ENCODE data around the gene RRN3. TPM values are rescaled to one million over a fixed set of nuclear protein-coding genes. Genes with fewer than 3 reads are reported as not detected.
"Not testable (repeated sequence)": the region's sequence is repeated elsewhere in the genome, so short reads cannot be mapped to it uniquely, and the experiment has no call there.

The RRN3 gene
- total RNA-seq, 4 donors from 2014 or later = 14.0 to 27.8 (median 20.0) TPM

- no peak overlapping the region for H3K4me3 ChIP-seq
- H3K9me3 ChIP-seq = no peaks in the 10 kb centered on the region
- intact Hi-C loops (cut with DNase I) = no loop called here
- DNase-seq = no peak
- peaks cover 0 to 23% (median 0%) of the 10 kb centered on the region in 3 donors for H3K4me1 ChIP-seq
- H3K27ac ChIP-seq = no peak overlapping the region
- WGBS, 2 donors = 81 to 92% methylated on average over 13 of the region's 13 CpGs
- TF ChIP-seq, protein P1, sequence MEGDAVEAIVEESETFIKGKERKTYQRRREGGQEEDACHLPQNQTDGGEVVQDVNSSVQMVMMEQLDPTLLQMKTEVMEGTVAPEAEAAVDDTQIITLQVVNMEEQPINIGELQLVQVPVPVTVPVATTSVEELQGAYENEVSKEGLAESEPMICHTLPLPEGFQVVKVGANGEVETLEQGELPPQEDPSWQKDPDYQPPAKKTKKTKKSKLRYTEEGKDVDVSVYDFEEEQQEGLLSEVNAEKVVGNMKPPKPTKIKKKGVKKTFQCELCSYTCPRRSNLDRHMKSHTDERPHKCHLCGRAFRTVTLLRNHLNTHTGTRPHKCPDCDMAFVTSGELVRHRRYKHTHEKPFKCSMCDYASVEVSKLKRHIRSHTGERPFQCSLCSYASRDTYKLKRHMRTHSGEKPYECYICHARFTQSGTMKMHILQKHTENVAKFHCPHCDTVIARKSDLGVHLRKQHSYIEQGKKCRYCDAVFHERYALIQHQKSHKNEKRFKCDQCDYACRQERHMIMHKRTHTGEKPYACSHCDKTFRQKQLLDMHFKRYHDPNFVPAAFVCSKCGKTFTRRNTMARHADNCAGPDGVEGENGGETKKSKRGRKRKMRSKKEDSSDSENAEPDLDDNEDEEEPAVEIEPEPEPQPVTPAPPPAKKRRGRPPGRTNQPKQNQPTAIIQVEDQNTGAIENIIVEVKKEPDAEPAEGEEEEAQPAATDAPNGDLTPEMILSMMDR (IDR thresholded peaks at IDR 0.05) = no peak
- TF ChIP-seq POLR2A (IDR thresholded peaks at IDR 0.05) = no peak
- no peaks in the 10 kb centered on the region for H3K27me3 ChIP-seq
- peaks cover 42 to 99% (median 49%) of the 10 kb centered on the region in 3 donors for H3K36me3 ChIP-seq
Observed at GRCh38 chr16:15032547-15033308, 61.3 kb downstream of the RRN3 start.

DNA sequence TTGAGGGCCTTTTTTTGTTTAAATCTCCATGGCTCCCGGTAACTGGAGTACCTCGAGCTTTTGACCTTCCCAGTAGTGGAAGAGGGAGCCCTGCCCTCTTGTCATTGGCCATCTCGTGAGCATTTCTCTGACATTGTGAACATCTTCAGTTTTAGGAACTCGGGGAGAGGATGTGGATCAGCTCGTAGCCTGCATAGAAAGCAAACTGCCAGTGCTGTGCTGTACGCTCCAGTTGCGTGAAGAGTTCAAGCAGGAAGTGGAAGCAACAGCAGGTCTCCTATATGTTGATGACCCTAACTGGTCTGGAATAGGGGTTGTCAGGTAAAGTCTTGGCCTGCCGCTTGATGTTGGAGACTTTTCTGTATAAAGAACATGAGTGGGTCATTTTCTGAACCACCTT lies 62.5 kb downstream of the RRN3 start:
- peaks cover 37 to 99% (median 46%) of the 10 kb centered on the region in 3 donors for H3K36me3 ChIP-seq
- no peak for TF ChIP-seq POLR2A (IDR thresholded peaks at IDR 0.05)
- TF ChIP-seq, protein P1 (IDR thresholded peaks at IDR 0.05) = no peak
- no peak for DNase-seq
- H3K9me3 ChIP-seq = no peaks in the 10 kb centered on the region
- H3K27me3 ChIP-seq = no peaks in the 10 kb centered on the region
- H3K4me1 ChIP-seq = peaks cover 0 to 32% (median 0%) of the 10 kb centered on the region in 3 donors
- H3K4me3 ChIP-seq = no peak overlapping the region
- no peak overlapping the region for H3K27ac ChIP-seq
- WGBS, 2 donors = 82 to 85% methylated on average over 4 to 8 of the region's 8 CpGs
- intact Hi-C loops (cut with DNase I) = no loop called here

GRCh38 chr16:15031179-15031578 lies 62.9 kb downstream of the RRN3 start:
- Histone ChIP-seq H3K4me3 (no peak overlapping the region), H3K27me3 (no peaks in the 10 kb centered on the region), H3K36me3 (peaks cover 33 to 98% (median 46%) of the 10 kb centered on the region in 3 donors), H3K4me1 (peaks cover 0 to 32% (median 0%) of the 10 kb centered on the region in 3 donors), H3K9me3 (no peaks in the 10 kb centered on the region), H3K27ac (no peak overlapping the region)
- WGBS, 2 donors = 63% methylated on average over 2 of the region's 2 CpGs
- TF ChIP-seq POLR2A (IDR thresholded peaks at IDR 0.05) = no peak
- TF ChIP-seq, protein P1 (IDR thresholded peaks at IDR 0.05) = no peak
- intact Hi-C loops (cut with DNase I) = no loop called here
- DNase-seq = no peak

DNA sequence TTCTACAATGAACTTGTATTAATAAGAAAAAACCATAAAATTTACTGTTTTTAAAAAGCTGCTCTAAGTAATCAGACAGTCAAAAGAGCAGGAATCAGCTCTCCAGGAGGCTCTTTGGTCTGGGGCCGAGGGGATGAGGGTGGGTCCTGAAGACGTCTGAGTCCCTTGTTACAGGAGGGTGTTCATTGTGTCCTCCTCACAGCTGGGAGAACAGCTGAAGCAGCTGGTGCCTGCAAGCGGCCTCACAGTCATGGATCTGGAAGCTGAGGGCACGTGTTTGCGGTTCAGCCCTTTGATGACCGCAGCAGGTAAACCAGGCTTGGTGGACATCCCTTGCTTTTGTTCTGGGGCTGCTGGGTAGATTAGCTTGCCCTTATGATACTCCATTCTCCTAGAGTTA lies 64.3 kb downstream of the RRN3 start:
- WGBS, 2 donors = 75 to 85% methylated on average over 6 of the region's 6 CpGs
- peaks cover 0 to 45% (median 0%) of the 10 kb centered on the region in 3 donors for H3K4me1 ChIP-seq

GRCh38 chr16:15028801-15029698 lies 65.0 kb downstream of the RRN3 start:
- peak overlapping the region in 2 of 4 donors; percentile 0 to 50 for H3K27ac ChIP-seq

More for the DNA sequence above, 64.3 kb downstream of the RRN3 start:
- H3K9me3 ChIP-seq; intact Hi-C loops (cut with DNase I); H3K27me3 ChIP-seq; DNase-seq; H3K4me3 ChIP-seq: not testable (repeated sequence)
- peak overlapping the region in 1 of 4 donors; percentile 50 for H3K27ac ChIP-seq
- peaks cover 28 to 98% (median 33%) of the 10 kb centered on the region in 3 donors for H3K36me3 ChIP-seq

GRCh38 chr16:15028345-15028715 lies 65.7 kb downstream of the RRN3 start:
- DNase-seq; H3K4me3 ChIP-seq; H3K9me3 ChIP-seq; intact Hi-C loops (cut with DNase I); H3K27me3 ChIP-seq: not testable (repeated sequence)
- 69 to 87% methylated on average over 6 of the region's 6 CpGs for WGBS, 2 donors
- Histone ChIP-seq H3K4me1 (peaks cover 0 to 47% (median 0%) of the 10 kb centered on the region in 3 donors), H3K36me3 (peaks cover 16 to 98% (median 26%) of the 10 kb centered on the region in 3 donors), H3K27ac (peak overlapping the region in 1 of 4 donors; percentile 50)

More at GRCh38 chr16:15028801-15029698, 65.0 kb downstream of the RRN3 start:
- H3K27me3 ChIP-seq; intact Hi-C loops (cut with DNase I); H3K4me3 ChIP-seq; DNase-seq; H3K9me3 ChIP-seq: not testable (repeated sequence)
- Histone ChIP-seq H3K36me3 (peaks cover 22 to 98% (median 27%) of the 10 kb centered on the region in 3 donors), H3K4me1 (peaks cover 0 to 47% (median 0%) of the 10 kb centered on the region in 3 donors)
- WGBS, 2 donors = 74 to 80% methylated on average over 20 to 25 of the region's 27 CpGs

DNA sequence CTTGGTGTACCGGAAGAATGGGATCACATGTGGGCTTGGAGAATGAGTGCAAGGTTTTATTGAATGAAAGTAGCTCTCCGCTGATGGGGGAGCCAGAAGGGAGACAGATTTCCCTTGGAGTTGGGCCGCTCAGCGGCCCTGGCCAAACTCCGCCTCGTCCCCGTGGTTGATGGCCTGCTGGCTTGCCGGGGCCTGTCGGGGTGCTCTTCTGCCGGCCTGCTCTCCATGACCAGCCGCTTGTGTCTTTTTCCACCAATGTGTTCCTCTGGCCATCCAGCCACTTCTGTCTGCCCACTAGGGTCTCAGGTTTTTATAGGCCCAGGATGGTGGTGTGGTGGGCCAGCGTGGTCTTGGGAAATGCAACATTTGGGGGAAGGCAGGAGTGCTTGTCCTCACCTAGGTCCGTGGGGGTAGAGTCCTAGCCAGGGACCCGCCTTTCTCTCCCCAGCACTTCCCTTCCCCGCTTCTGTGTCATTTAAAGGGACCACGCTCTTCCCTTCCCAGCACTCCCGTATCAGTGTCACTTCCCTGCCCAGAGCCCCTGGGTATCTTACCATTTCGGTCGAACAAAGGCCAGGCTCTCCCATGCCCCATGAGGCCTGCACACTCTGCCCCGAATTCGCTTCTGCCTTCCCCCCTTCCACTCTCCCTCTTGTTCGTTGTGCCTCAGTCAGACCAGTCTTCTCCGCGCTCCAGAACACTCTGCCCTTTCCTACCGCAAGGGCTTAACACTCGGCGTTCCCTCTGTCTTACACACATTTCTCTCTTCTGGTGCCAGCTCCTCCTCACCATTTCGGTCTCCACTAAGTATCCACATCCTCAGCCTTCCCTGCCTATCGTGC lies 66.3 kb downstream of the RRN3 start:
- H3K27me3 ChIP-seq; DNase-seq; H3K9me3 ChIP-seq; intact Hi-C loops (cut with DNase I); H3K4me3 ChIP-seq: not testable (repeated sequence)
- Histone ChIP-seq H3K4me1 (peaks cover 0 to 47% (median 0%) of the 10 kb centered on the region in 3 donors), H3K27ac (peak overlapping the region in 2 of 4 donors; percentile 28 to 50), H3K36me3 (peaks cover 10 to 98% (median 20%) of the 10 kb centered on the region in 3 donors)
- WGBS, 2 donors = 78 to 84% methylated on average over 27 to 28 of the region's 29 CpGs

DNA sequence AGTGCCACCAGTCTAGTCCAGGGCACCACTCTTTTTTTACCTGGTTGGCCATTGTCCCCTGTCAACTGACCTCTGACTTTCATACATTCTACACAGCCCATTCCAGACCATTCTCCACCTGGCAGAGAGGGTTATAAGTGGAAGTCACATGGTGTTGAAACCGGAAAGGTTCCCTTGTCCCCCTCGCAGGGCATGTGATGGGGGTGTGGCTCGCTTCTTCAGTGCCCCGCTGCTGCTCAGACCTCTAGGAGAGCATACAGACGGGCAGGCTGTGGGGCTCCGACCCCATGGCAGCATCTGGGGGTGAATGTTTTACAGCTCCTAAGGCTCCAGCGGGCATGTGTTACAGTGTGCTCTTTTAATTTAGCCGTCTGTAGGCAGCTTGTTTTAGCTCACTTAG lies 67.0 kb downstream of the RRN3 start:
- Histone ChIP-seq H3K4me1 (peaks cover 0 to 47% (median 0%) of the 10 kb centered on the region in 3 donors), H3K36me3 (peaks cover 4 to 98% (median 19%) of the 10 kb centered on the region in 3 donors)
- H3K4me3 ChIP-seq; H3K27me3 ChIP-seq; H3K9me3 ChIP-seq; H3K27ac ChIP-seq; intact Hi-C loops (cut with DNase I); DNase-seq: not testable (repeated sequence)
- WGBS, 2 donors = 58 to 82% methylated on average over 2 to 4 of the region's 8 CpGs

All from esophagus squamous epithelium (tissue), 5 donors.